Fibroblast of upper back skin (primary cell): ENCODE measurements around the gene CARD18.

Experiments
- DNase-seq: peaks from one replicate; pipeline ENCODE4 v3.0.0-alpha.2; 2013

CARD18 gene

GRCh38 chr11:105139669-105140068 is at the start of gene CARD18:
Gene CARD18 (minus strand): TSS chr11:105139769. CDS start chr11:105139726, 43 bp downstream.
- no peak for DNase-seq

GRCh38 chr11:105183987-105184386 is 44.4 kb upstream of the CARD18 start:
- no peak for DNase-seq

GRCh38 chr11:105183426-105183825 is 43.9 kb upstream of the CARD18 start:
- no peak for DNase-seq

- peak; percentile 43 for DNase-seq
These were observed 42.0 kb upstream of the CARD18 start for GRCh38 chr11:105181521-105181920.

- peak; percentile 89 for DNase-seq
These were observed 41.5 kb upstream of the CARD18 start for GRCh38 chr11:105181100-105181499.

GRCh38 chr11:105179542-105180278 is 40.1 kb upstream of the CARD18 start:
- no peak for DNase-seq

GRCh38 chr11:105177658-105178057 is 38.1 kb upstream of the CARD18 start:
- peak; percentile 94 for DNase-seq

GRCh38 chr11:105168457-105168856 is 28.9 kb upstream of the CARD18 start:
- peak; percentile 57 for DNase-seq

- DNase-seq, result no peak
These were observed 27.7 kb upstream of the CARD18 start for GRCh38 chr11:105167244-105167643.

- no peak for DNase-seq
These were observed 24.6 kb upstream of the CARD18 start for GRCh38 chr11:105164208-105164607.

GRCh38 chr11:105162506-105162905 is 22.9 kb upstream of the CARD18 start:
- DNase-seq, result no peak

- DNase-seq, result no peak
These were observed 18.9 kb upstream of the CARD18 start for GRCh38 chr11:105158436-105158835.

GRCh38 chr11:105156720-105157119 is 17.2 kb upstream of the CARD18 start:
- no peak for DNase-seq

GRCh38 chr11:105156231-105156630 is 16.7 kb upstream of the CARD18 start:
- DNase-seq, result no peak

GRCh38 chr11:105155679-105156078 is 16.1 kb upstream of the CARD18 start:
- DNase-seq, result no peak

- DNase-seq, result no peak
These were observed 13.8 kb upstream of the CARD18 start for GRCh38 chr11:105153392-105153791.

- no peak for DNase-seq
These were observed 13.0 kb upstream of the CARD18 start for GRCh38 chr11:105152560-105152959.

- DNase-seq, result no peak
These were observed 12.5 kb upstream of the CARD18 start for GRCh38 chr11:105152021-105152512.

- no peak for DNase-seq
These were observed 9.9 kb upstream of the CARD18 start for GRCh38 chr11:105149477-105149876.

GRCh38 chr11:105148241-105148640 is 8.7 kb upstream of the CARD18 start:
- DNase-seq, result peak; percentile 29

- DNase-seq, result peak; percentile 86
These were observed 5.3 kb upstream of the CARD18 start for GRCh38 chr11:105144887-105145286.

- no peak for DNase-seq
These were observed 2.6 kb upstream of the CARD18 start for GRCh38 chr11:105142167-105142566.

GRCh38 chr11:105137286-105137685 is 2.3 kb downstream of the CARD18 start:
- peak; percentile 29 for DNase-seq

- DNase-seq, result no peak
These were observed 3.7 kb downstream of the CARD18 start for GRCh38 chr11:105135883-105136282.
